ENCODE data around the gene CES2.

Gene CES2

GRCh38 chr16:66923866-66924265, 11.4 kb upstream of the CES2 start:
- H3K36me3 ChIP-seq (ENCODE audit: control insufficient read depth in 2 of 2, insufficient read depth in 1 of 2, low read length in 2 of 2): no peaks in the 10 kb centered on the region
- no peaks in the 10 kb centered on the region for H3K9me3 ChIP-seq (ENCODE audit: control insufficient read depth, insufficient read depth, low read depth, low read length)
- no peaks in the 10 kb centered on the region; the same call in 1 of the 2 replicates for H3K4me1 ChIP-seq (ENCODE audit: control insufficient read depth, insufficient read depth, low read length)
- CTCF ChIA-PET: interaction anchor here (15.1 kb wide), 1 partner anchor 25 kb away, joined by 268 read pairs; no protein-coding TSS in a partner anchor
- H3K27ac ChIP-seq (ENCODE audit: extremely low read depth, low read depth, low read length): no peak overlapping the region
- TF ChIP-seq MZF1 (tag by site-specific recombination; IDR thresholded peaks at IDR 0.05; ENCODE audit: borderline replicate concordance): no peak
- TF ChIP-seq ZBTB21 (tag by site-specific recombination; IDR thresholded peaks at IDR 0.05): no peak
- TF ChIP-seq ZNF48 (tag by site-specific recombination; IDR thresholded peaks at IDR 0.05): no peak
- no peak for TF ChIP-seq ZXDB (tag by site-specific recombination; IDR thresholded peaks at IDR 0.05)
- TF ChIP-seq GLI2 (tag by site-specific recombination; IDR thresholded peaks at IDR 0.05; ENCODE audit: borderline replicate concordance, low read depth): no peak
- no peak for TF ChIP-seq ZNF76 (tag by site-specific recombination; IDR thresholded peaks at IDR 0.05; ENCODE audit: borderline replicate concordance, low read depth)
- POLR2A ChIA-PET: no interaction called here
- H3K4me3 ChIP-seq (ENCODE audit: low read depth, low read length): no peak overlapping the region

GRCh38 chr16:66924527-66925321, 10.6 kb upstream of the CES2 start:
- no peaks in the 10 kb centered on the region for H3K9me3 ChIP-seq (ENCODE audit: control insufficient read depth, insufficient read depth, low read depth, low read length)
- peak overlapping the region; percentile 5; the same call in 1 of the 2 replicates for H3K4me3 ChIP-seq (ENCODE audit: low read depth, low read length)
- H3K4me1 ChIP-seq (ENCODE audit: control insufficient read depth, insufficient read depth, low read length): no peaks in the 10 kb centered on the region; the same call in 1 of the 2 replicates
- ChIA-PET CTCF (interaction anchor here (15.1 kb wide), 1 partner anchor 26 kb away, joined by 268 read pairs; no protein-coding TSS in a partner anchor), POLR2A (no interaction called here)
- no peak for TF ChIP-seq ZNF600 (tag by site-specific recombination; IDR thresholded peaks at IDR 0.05)
- TF ChIP-seq REPIN1 (tag by site-specific recombination; IDR thresholded peaks at IDR 0.05; ENCODE audit: low read depth): 0 out of 2 replicates have a peak, but pooled peaks have one; percentile 81
- H3K27ac ChIP-seq (ENCODE audit: extremely low read depth, low read depth, low read length): no peak overlapping the region
- no peaks in the 10 kb centered on the region for H3K36me3 ChIP-seq (ENCODE audit: control insufficient read depth in 2 of 2, insufficient read depth in 1 of 2, low read length in 2 of 2)

GRCh38 chr16:66925322-66925840, 9.9 kb upstream of the CES2 start, which contains the start of gene RRAD:
Gene RRAD, minus strand, starts transcription at chr16:66925535. Its CDS starts 356 bp downstream, at chr16:66925179.
- Histone ChIP-seq H3K27ac (ENCODE audit: extremely low read depth, low read depth, low read length) (no peak within 1 kb of the TSS), H3K9me3 (ENCODE audit: control insufficient read depth, insufficient read depth, low read depth, low read length) (no peaks in the 10 kb centered on the region), H3K36me3 (ENCODE audit: control insufficient read depth in 2 of 2, insufficient read depth in 1 of 2, low read length in 2 of 2) (no peaks in the 10 kb centered on the region), H3K4me3 (ENCODE audit: low read depth, low read length) (peak within 1 kb of the TSS; percentile 5; the same call in 1 of the 2 replicates), H3K4me1 (ENCODE audit: control insufficient read depth, insufficient read depth, low read length) (no peaks in the 10 kb centered on the region; the same call in 1 of the 2 replicates)
- ChIA-PET POLR2A (no interaction called here), CTCF (interaction anchor here (15.1 kb wide), 1 partner anchor 27 kb away, joined by 268 read pairs; no protein-coding TSS in a partner anchor)
- TF ChIP-seq ZFHX2 (tag by site-specific recombination; conservative IDR thresholded peaks at IDR 0.05) (peak; percentile 50), ZNF175 (tag by site-specific recombination; IDR thresholded peaks at IDR 0.05) (no peak), EGR2 (tag by site-specific recombination; IDR thresholded peaks at IDR 0.05; ENCODE audit: low read depth) (peak; percentile 57; the same call in 1 of the 2 replicates), KLF1 (tag by site-specific recombination; IDR thresholded peaks at IDR 0.05) (0 out of 2 replicates have a peak, but pooled peaks have one; percentile 23)

GRCh38 chr16:66926171-66926947, 9.0 kb upstream of the CES2 start:
- Histone ChIP-seq H3K27ac (ENCODE audit: extremely low read depth, low read depth, low read length) (no peak overlapping the region), H3K4me3 (ENCODE audit: low read depth, low read length) (no peak overlapping the region), H3K36me3 (ENCODE audit: control insufficient read depth in 2 of 2, insufficient read depth in 1 of 2, low read length in 2 of 2) (peaks cover 2 to 3% of the 10 kb centered on the region in 2 experiments; a peak in 2 of 3 replicates), H3K4me1 (ENCODE audit: control insufficient read depth, insufficient read depth, low read length) (no peaks in the 10 kb centered on the region; the same call in 1 of the 2 replicates), H3K9me3 (ENCODE audit: control insufficient read depth, insufficient read depth, low read depth, low read length) (no peaks in the 10 kb centered on the region)
- CTCF ChIA-PET: interaction anchor here (0.6 to 15.1 kb wide), 7 partner anchors 21 to 96 kb away, joined by 3 to 268 read pairs (median 3); partner anchors contain the start of gene NAE1
- POLR2A ChIA-PET: interaction anchor here (0.6 to 1.4 kb wide), 2 partner anchors 20 to 282 kb away, joined by 3 to 5 read pairs; no protein-coding TSS in a partner anchor
- no peak for TF ChIP-seq ZNF692 (tag by site-specific recombination; IDR thresholded peaks at IDR 0.05)
- no peak for TF ChIP-seq ZNF404 (tag by site-specific recombination; IDR thresholded peaks at IDR 0.05)
- no peak for TF ChIP-seq ZNF26 (tag by site-specific recombination; IDR thresholded peaks at IDR 0.05)
- TF ChIP-seq ZNF132 (tag by site-specific recombination; IDR thresholded peaks at IDR 0.05; ENCODE audit: borderline replicate concordance): no peak
- TF ChIP-seq KLF7 (tag by site-specific recombination; IDR thresholded peaks at IDR 0.05; ENCODE audit: borderline replicate concordance): no peak
- TF ChIP-seq ZNF24 (tag by site-specific recombination; IDR thresholded peaks at IDR 0.05): no peak
- TF ChIP-seq ZNF639 (tag by site-specific recombination; IDR thresholded peaks at IDR 0.05): no peak
- no peak for TF ChIP-seq ZNF768 (tag by site-specific recombination; IDR thresholded peaks at IDR 0.05)

Data from HEK293 (cell line).